ENCODE measurements around the gene STK26.
A peak's percentile ranks its signal among the peaks of the same experiment; 100 is the strongest.
"Not testable (repeated sequence)": the region's sequence is repeated elsewhere in the genome, so short reads cannot be mapped to it uniquely, and the experiment has no call there.

Gene STK26

GRCh38 chrX:132040066-132040465 is 17.0 kb downstream of the STK26 start:
- no peak for DNase-seq

DNA sequence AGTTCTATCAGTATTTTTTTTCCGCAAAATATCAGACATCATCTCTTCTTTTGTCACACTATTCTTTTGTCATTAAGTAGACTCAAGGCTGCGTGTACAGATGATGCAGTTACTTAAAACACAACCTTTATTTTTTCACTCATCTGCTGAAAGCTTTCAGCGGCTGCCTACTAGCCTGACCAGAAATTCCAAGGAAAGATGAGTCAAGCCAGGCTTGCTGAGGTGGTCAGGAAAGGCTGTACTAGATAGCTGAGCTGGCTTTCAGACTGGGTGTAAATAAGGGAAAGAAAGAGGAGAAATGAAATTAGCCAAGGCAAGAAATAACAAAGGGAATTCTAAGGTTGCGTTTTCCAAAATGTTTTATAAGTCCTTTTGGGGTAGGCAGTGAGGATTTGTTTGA is 17.9 kb downstream of the STK26 start:
- no peak for DNase-seq

DNA sequence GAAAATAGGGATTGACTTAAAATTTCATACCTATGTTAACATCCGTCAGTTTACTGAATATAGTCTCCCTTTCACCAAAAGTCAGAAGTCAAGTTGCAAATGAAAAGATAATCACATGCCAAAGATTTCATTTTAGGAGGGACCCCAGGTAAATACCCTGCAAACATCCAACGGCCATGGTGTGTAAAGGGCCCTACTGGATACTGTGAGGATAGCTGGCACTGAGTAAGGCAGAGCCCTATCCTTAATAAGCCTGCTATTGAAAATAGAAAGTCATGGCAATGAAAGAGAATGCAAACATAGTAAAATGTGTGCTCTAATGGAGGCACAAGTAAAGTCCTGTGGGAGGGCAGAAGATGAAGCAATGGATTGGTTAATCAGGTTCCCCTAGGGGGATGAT is 20.9 kb downstream of the STK26 start:
- no peak for DNase-seq

DNA sequence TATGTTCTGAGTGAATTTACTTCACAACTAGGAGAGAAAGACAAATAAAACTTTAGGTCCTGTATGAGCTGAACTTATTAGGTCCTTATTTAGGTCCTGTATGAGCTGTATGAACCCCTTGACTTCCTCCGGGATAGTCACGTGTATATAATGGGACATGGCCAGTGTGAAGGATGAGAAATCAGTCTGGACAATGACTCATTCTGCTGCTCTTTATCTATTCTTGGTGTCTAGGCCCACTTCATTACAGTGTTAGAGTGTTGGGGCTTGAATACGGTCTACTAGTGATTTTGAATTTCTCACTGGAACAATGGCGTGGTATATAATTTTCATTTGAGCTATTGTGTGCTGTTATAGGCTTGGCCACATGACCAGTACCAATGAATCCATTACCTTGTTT is 21.9 kb downstream of the STK26 start:
- no peak for DNase-seq

GRCh38 chrX:132045456-132045855 is 22.4 kb downstream of the STK26 start:
- DNase-seq, result no peak

- DNase-seq, result no peak
These were observed 23.4 kb downstream of the STK26 start for GRCh38 chrX:132046533-132046932.

DNA sequence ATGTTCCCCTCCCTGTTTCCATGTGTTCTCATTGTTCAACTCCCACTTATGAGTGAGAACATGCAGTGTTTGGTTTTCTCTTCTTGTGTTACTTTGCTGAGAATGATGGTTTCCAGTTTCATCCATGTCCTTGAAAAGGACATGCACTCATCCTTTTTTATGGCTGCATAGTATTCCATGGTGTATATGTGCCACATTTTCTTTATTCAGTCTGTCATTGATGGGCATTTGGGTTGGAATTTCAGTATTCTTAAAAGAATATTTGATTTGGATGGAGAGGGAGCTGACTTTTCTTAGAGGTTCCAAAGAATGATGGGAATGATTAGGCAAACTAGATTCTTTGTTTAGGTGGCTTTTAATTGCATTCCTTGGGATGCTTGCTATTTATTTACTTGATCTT is 28.7 kb downstream of the STK26 start:
- DNase-seq, result not testable (repeated sequence)

DNA sequence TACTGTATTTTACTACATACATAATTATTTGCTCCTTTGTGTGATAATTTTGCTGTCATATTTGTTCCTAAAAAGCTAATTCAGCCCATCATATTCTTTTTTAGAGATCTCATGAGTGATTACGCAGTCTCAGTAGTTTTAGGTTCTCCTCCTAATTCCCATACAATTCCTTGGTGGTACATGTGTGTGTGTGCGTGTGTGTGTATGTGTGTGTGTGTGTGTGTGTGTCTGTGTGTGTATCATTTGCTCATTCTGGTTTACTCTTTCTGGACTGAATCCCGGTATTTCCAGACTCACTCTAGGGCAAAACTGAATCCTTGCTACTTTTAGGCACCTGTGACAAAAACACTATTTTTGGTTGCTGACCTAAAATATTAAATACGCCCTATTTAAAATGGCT is 34.9 kb downstream of the STK26 start:
- DNase-seq, result no peak

DNA sequence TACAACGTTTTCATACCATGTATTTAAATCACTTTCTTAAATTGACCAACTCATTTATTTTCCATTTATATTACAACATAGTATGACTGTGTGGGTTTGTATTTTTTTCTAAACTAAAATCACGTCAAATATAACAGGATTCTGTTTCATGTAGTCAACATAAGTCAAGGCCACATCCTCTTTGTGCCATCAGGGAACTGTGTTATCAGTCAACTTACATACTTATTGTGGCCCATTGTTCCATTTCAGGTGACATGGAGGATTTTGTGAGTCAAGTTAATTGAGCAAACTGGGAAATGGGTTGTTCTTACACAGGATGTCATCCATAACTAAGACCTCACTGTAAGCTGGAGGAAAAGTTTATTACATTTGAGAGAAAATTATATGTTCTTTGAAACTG is 35.9 kb downstream of the STK26 start:
- no peak for DNase-seq

GRCh38 chrX:132059973-132060540 is 37.0 kb downstream of the STK26 start:
- DNase-seq, result no peak

DNA sequence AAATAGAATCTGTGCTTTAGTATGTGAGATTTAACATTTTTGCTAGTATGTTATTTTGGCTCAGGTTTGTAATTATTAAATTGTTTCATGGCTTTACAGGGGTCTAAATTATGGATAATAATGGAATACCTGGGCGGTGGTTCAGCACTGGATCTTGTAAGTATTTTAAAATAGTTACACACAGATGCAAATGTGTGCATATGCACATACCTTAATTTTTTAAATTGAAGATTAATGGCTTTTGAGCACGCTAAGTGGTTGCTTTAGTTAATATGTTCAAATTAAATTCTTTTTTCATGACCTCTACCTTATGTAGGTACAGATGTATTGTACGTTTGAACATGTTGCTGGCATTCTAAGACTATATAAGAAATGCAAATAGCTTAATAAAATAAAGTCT is 40.2 kb downstream of the STK26 start:
- no peak for DNase-seq

DNA sequence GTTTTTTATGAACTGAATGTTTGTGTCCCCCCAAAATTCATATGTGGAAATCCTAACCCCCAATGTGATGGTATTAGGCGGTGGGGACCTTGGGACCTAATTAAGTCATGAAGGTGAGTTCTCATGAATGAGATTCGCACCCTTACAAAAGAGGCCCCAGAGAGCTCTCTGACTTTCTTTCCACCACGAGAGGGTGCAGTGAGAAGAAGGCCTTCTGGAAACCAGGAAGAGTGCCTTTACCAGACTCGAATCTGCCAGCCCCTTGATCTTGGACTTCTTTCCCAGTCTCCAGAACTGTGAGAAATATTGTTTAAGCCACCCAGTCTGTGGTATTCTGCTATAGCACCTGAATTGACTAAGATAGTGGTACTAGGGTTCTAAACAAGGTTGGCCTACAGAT is 40.8 kb downstream of the STK26 start:
- no peak for DNase-seq

DNA sequence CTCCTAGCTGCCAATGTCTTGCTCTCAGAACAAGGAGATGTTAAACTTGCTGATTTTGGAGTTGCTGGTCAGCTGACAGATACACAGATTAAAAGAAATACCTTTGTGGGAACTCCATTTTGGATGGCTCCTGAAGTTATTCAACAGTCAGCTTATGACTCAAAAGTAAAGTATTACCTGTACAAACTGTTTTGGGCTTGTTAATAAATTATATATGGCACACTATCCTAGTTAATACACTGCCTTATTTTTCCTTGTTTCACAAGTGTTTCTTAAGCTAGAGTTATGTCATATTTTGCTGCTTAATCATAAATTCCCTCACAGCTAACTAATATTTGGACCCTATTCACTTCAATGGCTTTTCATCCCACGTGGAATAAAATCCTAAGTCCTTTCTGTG is 45.3 kb downstream of the STK26 start:
- DNase-seq, result no peak

DNA sequence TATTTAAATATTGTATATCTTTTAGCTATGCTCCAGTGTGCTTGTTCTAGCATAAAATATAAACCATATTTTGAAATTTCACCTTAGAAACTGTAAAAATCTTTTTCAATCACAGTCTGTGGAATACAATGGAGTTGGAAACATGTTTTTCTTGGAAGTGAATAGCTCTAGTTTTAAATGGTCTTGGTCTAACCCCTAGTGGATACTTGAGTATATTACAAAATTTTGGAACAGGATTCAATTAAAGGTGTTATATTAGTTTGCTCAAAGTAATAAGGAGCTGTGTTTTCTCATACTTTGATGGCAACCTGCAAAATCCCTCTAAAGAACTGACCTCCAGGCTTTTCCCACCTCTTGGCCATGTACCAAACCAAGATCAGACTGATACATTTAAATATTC is 48.2 kb downstream of the STK26 start:
- DNase-seq, result no peak

DNA sequence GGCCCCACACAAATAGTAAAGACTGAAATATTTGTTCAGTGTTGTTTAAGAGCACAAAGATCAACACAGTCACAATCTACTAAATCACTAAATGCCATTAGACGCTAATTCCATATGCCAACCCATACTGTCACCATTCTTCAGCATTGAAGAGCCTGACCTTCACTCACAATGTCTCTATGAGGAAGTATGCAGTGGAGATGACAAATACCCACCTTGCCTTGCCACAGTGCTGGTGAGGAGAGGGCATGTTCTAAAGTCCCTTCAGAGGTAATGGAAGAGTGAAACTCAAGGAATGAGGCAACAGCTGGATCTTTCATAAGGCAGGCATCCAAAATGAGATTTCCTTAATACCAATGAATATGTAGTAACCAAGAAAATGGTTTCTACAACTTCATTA is 54.3 kb downstream of the STK26 start:
- no peak for DNase-seq

DNA sequence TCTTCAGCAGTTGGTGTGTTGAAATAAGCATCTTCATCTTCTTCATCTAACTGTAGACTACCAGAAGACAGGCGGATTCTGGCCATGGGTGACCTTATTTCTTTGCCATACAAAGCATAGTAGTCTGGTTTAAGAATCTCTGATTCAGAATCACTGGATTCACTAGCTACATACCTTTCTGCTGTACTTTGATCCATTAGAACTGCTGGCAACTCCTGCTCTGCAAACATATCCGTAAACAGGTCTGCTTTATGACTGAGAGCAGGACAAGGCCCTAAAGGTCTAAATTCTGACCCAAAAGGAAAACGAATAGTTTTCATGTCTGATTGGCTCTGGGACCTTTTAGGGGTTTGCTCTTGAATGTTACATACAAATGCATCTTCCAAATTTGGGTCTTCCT is 54.8 kb downstream of the STK26 start:
- DNase-seq, result no peak

DNA sequence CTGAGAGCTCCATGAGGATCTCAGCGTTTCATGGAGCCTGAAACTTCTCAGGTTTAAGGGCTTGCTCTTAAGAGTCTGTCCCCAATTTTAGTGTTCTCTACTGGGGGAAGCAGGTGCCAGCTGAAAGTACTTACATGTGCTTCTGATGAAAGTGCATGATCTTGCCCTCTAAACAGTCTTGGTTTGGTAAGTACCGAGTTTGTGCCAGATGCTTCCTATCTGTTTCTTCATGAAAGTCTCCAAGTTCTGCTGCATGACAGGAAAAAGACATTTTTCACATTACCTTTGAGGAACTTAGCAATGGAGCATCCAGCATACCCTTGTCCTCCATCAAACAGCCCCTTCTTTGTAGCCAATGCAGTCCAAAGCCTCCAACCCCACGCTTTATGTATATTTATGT is 62.7 kb downstream of the STK26 start:
- DNase-seq, result no peak

- DNase-seq, result no peak
These were observed 63.6 kb downstream of the STK26 start for GRCh38 chrX:132086672-132087071.

DNA sequence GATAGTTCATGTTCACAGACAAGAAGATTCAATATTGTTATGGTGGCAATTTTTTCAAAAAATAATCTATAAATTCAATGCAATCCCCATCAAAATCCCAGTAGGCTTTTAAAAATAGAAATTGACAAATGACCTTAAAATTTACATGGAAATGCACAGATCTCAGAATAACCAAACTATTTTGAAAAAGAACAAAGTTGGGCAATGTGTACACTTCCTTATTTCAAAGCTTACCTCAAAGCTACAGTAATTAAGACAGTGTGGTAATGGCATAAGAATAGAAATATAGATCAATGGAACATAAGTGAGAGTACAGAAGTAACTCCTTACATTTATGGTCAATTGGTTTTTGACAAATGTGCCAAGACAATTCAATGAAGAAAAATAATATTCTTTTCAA is 65.8 kb downstream of the STK26 start:
- no peak for DNase-seq

DNA sequence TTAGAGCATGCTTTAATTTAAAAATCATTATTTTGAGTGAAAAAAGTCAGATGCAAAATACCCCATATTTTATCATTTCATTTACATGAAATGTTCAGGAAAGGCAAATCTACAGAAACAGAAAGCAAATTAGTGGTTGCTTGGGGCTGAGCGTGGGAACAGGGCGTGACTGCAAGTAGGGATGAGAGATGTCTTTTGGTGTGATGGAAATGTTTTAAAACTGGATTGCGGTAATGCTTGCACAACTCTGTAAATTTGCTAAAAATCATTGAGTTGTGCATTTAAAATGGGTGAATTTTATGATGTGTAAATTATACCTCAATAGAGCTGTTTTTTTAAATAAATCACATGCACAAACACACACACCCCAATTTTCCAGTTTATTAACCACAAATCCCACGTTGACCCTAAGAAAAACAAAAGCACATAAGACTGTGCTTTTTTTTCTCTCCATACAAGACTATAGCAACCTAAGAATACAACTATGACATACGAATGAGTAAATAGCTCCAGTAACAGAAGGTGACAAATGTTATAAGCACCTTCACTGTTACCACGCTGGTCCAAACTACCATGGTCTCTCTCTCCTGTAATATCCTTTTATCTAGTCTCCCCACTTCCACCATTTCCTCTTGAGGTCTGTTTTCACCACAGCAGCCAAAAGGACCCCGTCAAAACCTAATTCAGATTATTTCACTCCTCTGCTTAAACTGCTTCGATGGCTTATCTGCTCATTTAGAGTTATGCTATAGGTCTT is 67.5 kb downstream of the STK26 start:
- no peak for DNase-seq

- peak; percentile 72 for DNase-seq
These were observed 69.5 kb downstream of the STK26 start for GRCh38 chrX:132092439-132093065.

DNA sequence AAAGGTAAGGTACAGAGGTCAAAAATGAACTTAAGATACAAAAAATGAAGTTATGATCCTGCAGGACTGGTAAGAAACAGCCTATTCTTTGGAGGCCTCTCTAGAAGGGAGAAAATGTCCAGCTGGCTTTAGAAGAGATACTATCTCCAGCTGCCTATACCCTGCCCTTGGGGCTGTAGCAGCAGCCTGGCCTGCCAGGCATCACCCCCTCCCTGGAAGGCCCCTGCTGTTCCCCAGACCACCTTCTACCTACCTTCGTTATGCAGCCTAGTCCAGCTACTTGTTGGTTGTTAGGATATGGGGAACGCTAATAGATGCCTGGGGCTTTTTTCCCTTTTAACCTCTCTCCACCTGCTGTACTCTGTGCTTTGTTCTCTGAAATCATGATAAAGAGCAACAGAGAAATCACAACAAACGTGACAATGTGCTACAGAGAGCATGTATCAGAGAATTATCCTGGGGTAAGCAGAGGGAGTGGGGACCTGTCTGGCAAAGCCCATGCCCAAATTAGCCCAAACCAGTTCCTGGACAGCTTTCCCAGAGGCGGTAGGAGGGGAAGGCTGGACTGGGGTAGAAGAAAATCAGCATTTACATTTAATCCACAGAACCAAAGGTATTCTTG is 70.2 kb downstream of the STK26 start:
- no peak for DNase-seq

- DNase-seq, result no peak
These were observed 71.1 kb downstream of the STK26 start for GRCh38 chrX:132094164-132094563.

- DNase-seq, result not testable (repeated sequence)
These were observed 75.6 kb downstream of the STK26 start for GRCh38 chrX:132098704-132099103.
